B cell (primary cell): ENCODE results near the gene ATF7IP2. TPM values are rescaled to one million over a fixed set of nuclear protein-coding genes. Genes with fewer than 3 reads are reported as not detected.

Experiments
- ATAC-seq: fragments of 200-7000 bp; cut with Tn5 transposase; one replicate; pipeline ENCODE4 v1.10.0; 2021; ENCODE audit warnings: low read depth, mild to moderate bottlenecking, moderate number of reproducible peaks, moderate library complexity
- CTCF ChIA-PET: fragments of 350-600 bp; sonication (Branson Sonifier 250); formaldehyde crosslinking; loops from one replicate; lab custom pipeline; 2021; ENCODE audit warnings: antibody characterized with exemption, inconsistent platforms; lab: Charles Lee
- POLR2A ChIA-PET: fragments of 350-600 bp; sonication (Branson Sonifier 250); formaldehyde crosslinking; loops from one replicate; lab custom pipeline; 2021; ENCODE audit warnings: antibody characterized with exemption; lab: Charles Lee
- DNase-seq: peaks from one replicate; pipeline ENCODE4 v3.0.0; 2013
- H2AFZ ChIP-seq: 2 replicates; pipeline ENCODE4 v1.6.1; 2012; ENCODE audit warnings: mild to moderate bottlenecking, low read depth, low read length; ENCODE audit not compliant: insufficient read depth, poor library complexity, severe bottlenecking
- H3K27ac ChIP-seq, 2 donors: 1 replicate in 1 of 2; 2 replicates in 1 of 2; pipeline ENCODE4 v1.5.1; 2012 to 2013; ENCODE audit warnings: low read length in 2 of 2, mild to moderate bottlenecking in 2 of 2, moderate library complexity in 1 of 2
- H3K27me3 ChIP-seq, 4 experiments: fragments of 200-600 bp in 1 of 4; sonication (generic) in 1 of 4; replicated peaks in 1 of 4; 1 replicate in 2 of 4; 2 replicates in 2 of 4; pipeline versions ENCODE4 v1.6.1 to v1.7.0; 2013 to 2016; ENCODE audit warnings: low read length in 3 of 4, mild to moderate bottlenecking in 2 of 4, mixed read lengths in 1 of 4, moderate library complexity in 1 of 4; ENCODE audit not compliant: insufficient read depth in 4 of 4, control insufficient read depth in 3 of 4; ENCODE audit errors: control extremely low read depth in 1 of 4
- H3K36me3 ChIP-seq, 2 experiments: replicated peaks in 1 of 2; 1 replicate in 1 of 2; 2 replicates in 1 of 2; pipeline versions ENCODE4 v1.6.1 to v1.7.1; 2013; ENCODE audit warnings: low read length in 1 of 2; ENCODE audit not compliant: insufficient read depth in 2 of 2, control insufficient read depth in 1 of 2; ENCODE audit errors: control extremely low read depth in 1 of 2, extremely low read depth in 1 of 2
- H3K4me1 ChIP-seq, 2 donors: fragments of 200-600 bp in 1 of 2; sonication (generic) in 1 of 2; 1 replicate in 1 of 2; 2 replicates in 1 of 2; pipeline versions ENCODE4 v1.5.1 to v1.6.1; 2013 to 2017; ENCODE audit warnings: low read length in 2 of 2; ENCODE audit not compliant: control insufficient read depth in 2 of 2, insufficient read depth in 2 of 2
- H3K4me2 ChIP-seq: replicated peaks from 2 replicates; pipeline ENCODE3; 2012; ENCODE audit warnings: mild to moderate bottlenecking, low read depth, low read length; ENCODE audit not compliant: poor library complexity, severe bottlenecking
- H3K4me3 ChIP-seq, 5 experiments: fragments of 200-600 bp in 1 of 5; sonication (generic) in 1 of 5; 1 replicate in 3 of 5; 2 replicates in 2 of 5; pipeline versions ENCODE4 v1.5.1 to v1.7.0; 2011 to 2016; ENCODE audit warnings: low read length in 4 of 5, mild to moderate bottlenecking in 4 of 5, low read depth in 2 of 5, control low read depth in 1 of 5, moderate library complexity in 1 of 5; ENCODE audit not compliant: insufficient read depth in 1 of 5; ENCODE audit errors: control extremely low read depth in 1 of 5, extremely low read depth in 1 of 5
- H3K79me2 ChIP-seq: fragments of 200-600 bp; sonication (generic); one replicate; pipeline ENCODE4 v1.6.0; 2016; ENCODE audit warnings: low read length; ENCODE audit not compliant: control insufficient read depth, insufficient read depth
- H3K9ac ChIP-seq: fragments of 200-600 bp; sonication (generic); 2 replicates; pipeline ENCODE4 v1.6.1; 2017; ENCODE audit warnings: mild to moderate bottlenecking, low read length, moderate library complexity
- H3K9me3 ChIP-seq, 3 donors: one replicate each; pipeline versions ENCODE4 v1.6.1 to v1.7.1; 2013; ENCODE audit warnings: low read length in 2 of 3; ENCODE audit not compliant: control insufficient read depth in 2 of 3, insufficient read depth in 1 of 3; ENCODE audit errors: control extremely low read depth in 1 of 3
- H4K20me1 ChIP-seq: 2 replicates; pipeline ENCODE4 v1.6.0; 2012; ENCODE audit warnings: mild to moderate bottlenecking, low read length; ENCODE audit not compliant: insufficient read depth, control insufficient read depth, poor library complexity, severe bottlenecking
- H3K27ac Mint-ChIP-seq: one replicate; pipeline ENCODE4 v1.8.0; 2021; ENCODE audit warnings: mixed read lengths
- H3K27me3 Mint-ChIP-seq: one replicate; pipeline ENCODE4 v1.8.0; 2021; ENCODE audit warnings: mixed read lengths
- H3K4me1 Mint-ChIP-seq: one replicate; pipeline ENCODE4 v1.8.0; 2021; ENCODE audit warnings: mixed read lengths
- H3K4me3 Mint-ChIP-seq: one replicate; pipeline ENCODE4 v1.8.0; 2021; ENCODE audit warnings: mixed read lengths
- H3K9me3 Mint-ChIP-seq: one replicate; pipeline ENCODE4 v1.8.0; 2022; ENCODE audit warnings: mixed read lengths; ENCODE audit not compliant: insufficient read depth
- EZH2 ChIP-seq: IDR thresholded peaks from 2 replicates; pipeline ENCODE4 v1.6.1; 2012; ENCODE audit warnings: borderline replicate concordance, low read depth, mild to moderate bottlenecking, moderate library complexity, low read length; ENCODE audit not compliant: insufficient read depth, poor library complexity, severe bottlenecking
- WGBS: methylation state at CpG from one replicate; pipeline ENCODE4 v1.1.5; 2013; ENCODE audit warnings: missing lambda C conversion rate; ENCODE audit not compliant: insufficient coverage; 5-methylcytosine and 5-hydroxymethylcytosine counted together
- intact Hi-C: fragments of 100-400 bp; cut with micrococcal nuclease; formaldehyde crosslinking; loops from one replicate; pipeline ENCODE4 v1.10.0; 2022
- polyA plus RNA-seq: library from polyadenylated mRNA; depleted of rRNA; stranded (reverse); fragments of >200 nt; gene quantifications from 2 replicates; pipeline ENCODE4 v1.2.3, GENCODE V29; 2012
- total RNA-seq, 2 donors: library from RNA; stranded (reverse); fragments of 120-200 nt in 1 of 2; gene quantifications; 1 replicate in 1 of 2; 2 replicates in 1 of 2; pipeline versions ENCODE4 v1.2.3 to v1.2.4, GENCODE V29; 2013 to 2022
- TF ChIP-seq, protein P1 (sequence below): fragments of 200-600 bp; IDR thresholded peaks from one replicate; pipeline ENCODE4 v1.8.0; 2022; ENCODE audit warnings: antibody characterized with exemption, mild to moderate bottlenecking

The ATF7IP2 gene
- total and polyA plus RNA-seq, 2 donors (not counting 1 experiment from before 2014, with no cell fraction given), result 67.5 to 105 TPM

DNA sequence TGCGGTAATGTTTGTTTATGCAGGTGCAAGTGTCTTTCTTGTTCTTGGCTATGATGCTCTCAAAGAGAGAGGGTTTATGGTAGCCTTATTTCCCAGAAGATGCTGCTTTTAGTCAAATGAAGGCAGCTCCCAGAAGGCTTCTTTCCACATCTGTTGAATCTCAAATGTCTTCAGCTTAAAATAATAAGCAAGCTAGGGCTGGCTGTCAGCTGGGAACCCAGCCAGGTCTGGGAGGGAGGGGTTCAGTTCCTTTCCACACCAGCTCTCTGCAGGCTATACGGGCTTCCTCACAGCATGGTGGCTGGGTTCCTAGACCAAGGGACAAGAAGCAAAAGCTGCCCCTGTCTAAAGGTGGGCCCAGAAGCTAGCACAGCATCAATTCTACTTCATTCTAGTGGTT lies 47.4 kb upstream of the ATF7IP2 start:
- ChIA-PET POLR2A (interaction anchor here (0.6 to 0.7 kb wide), 4 partner anchors 8 to 1672 kb away, joined by 3 to 11 read pairs (median 6); no protein-coding TSS in a partner anchor), CTCF (interaction anchor here (0.7 to 2.1 kb wide), 4 partner anchors 24 to 107 kb away, joined by 3 to 7 read pairs (median 4); no protein-coding TSS in a partner anchor)
- WGBS, result 50% methylated on average over 1 of the region's 2 CpGs
- ATAC-seq (no peak), DNase-seq (no peak)
- Histone ChIP-seq H3K4me3 (no peak overlapping the region), H4K20me1 (no peaks in the 10 kb centered on the region), H3K27ac (no peak overlapping the region), H3K9ac (no peak overlapping the region), H3K36me3 (no peaks in the 10 kb centered on the region), H3K4me2 (no peak overlapping the region), H3K79me2 (no peaks in the 10 kb centered on the region), H3K9me3 (peaks cover 5 to 76% (median 44%) of the 10 kb centered on the region in 3 donors), H3K27me3 (no peaks in the 10 kb centered on the region), H2AFZ (no peak overlapping the region), H3K4me1 (peaks cover 0 to 17% of the 10 kb centered on the region in 2 donors)
- H3K4me1 Mint-ChIP-seq, result peaks cover 17% of the 10 kb centered on the region
- intact Hi-C loops, result no loop called here
- no peak overlapping the region for H3K27ac Mint-ChIP-seq
- TF ChIP-seq EZH2, result no peak
- TF ChIP-seq, protein P1, sequence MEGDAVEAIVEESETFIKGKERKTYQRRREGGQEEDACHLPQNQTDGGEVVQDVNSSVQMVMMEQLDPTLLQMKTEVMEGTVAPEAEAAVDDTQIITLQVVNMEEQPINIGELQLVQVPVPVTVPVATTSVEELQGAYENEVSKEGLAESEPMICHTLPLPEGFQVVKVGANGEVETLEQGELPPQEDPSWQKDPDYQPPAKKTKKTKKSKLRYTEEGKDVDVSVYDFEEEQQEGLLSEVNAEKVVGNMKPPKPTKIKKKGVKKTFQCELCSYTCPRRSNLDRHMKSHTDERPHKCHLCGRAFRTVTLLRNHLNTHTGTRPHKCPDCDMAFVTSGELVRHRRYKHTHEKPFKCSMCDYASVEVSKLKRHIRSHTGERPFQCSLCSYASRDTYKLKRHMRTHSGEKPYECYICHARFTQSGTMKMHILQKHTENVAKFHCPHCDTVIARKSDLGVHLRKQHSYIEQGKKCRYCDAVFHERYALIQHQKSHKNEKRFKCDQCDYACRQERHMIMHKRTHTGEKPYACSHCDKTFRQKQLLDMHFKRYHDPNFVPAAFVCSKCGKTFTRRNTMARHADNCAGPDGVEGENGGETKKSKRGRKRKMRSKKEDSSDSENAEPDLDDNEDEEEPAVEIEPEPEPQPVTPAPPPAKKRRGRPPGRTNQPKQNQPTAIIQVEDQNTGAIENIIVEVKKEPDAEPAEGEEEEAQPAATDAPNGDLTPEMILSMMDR, result no peak
- H3K27me3 Mint-ChIP-seq, result no peaks in the 10 kb centered on the region
- H3K4me3 Mint-ChIP-seq, result no peak overlapping the region
- H3K9me3 Mint-ChIP-seq, result peaks cover 19% of the 10 kb centered on the region
